Endothelial cell of umbilical vein (primary cell): ENCODE data around the gene TSPAN15. TPM values are rescaled to one million over a fixed set of nuclear protein-coding genes. Genes with fewer than 3 reads are reported as not detected.

Experiments used
- BruUV-seq: library from RNA; stranded (reverse); fragments of 400-500 nt; replicated peaks from 2 replicates; lab custom pipeline; 2021; lab: Mats Ljungman, UMichigan
- CTCF ChIA-PET: fragments of 300-600, 350-600 bp; sonication (Branson Sonifier 250); formaldehyde crosslinking; loops from one replicate; lab custom pipeline; 2021; ENCODE audit warnings: antibody characterized with exemption, inconsistent platforms; lab: Charles Lee
- POLR2A ChIA-PET: fragments of 300-600, 350-600 bp; sonication (Branson Sonifier 250); formaldehyde crosslinking; loops from one replicate; lab custom pipeline; 2021; ENCODE audit warnings: antibody characterized with exemption, inconsistent platforms; lab: Charles Lee
- DNase-seq: peaks from one replicate; pipeline ENCODE4 v3.0.0-alpha.2; 2011; ENCODE audit warnings: low read depth, low spot score
- FAIRE-seq: peaks from 2 replicates; lab custom pipeline; 2011; peaks lifted over from hg19 to GRCh38; lab: Jason Lieb, UNC
- H2AFZ ChIP-seq: 2 replicates; pipeline ENCODE4 v1.6.0; 2012; ENCODE audit warnings: low read depth, low read length, control low read depth, inconsistent platforms
- H3K27ac ChIP-seq: 2 replicates; pipeline ENCODE4 v1.5.1; 2011; ENCODE audit warnings: low read depth, mild to moderate bottlenecking, control low read depth, low read length, moderate library complexity; ENCODE audit not compliant: insufficient read depth
- H3K27me3 ChIP-seq, 2 experiments: 2 replicates each; pipeline versions ENCODE4 v1.6.0 to v1.6.1; 2011; ENCODE audit warnings: low read length in 2 of 2, mixed read lengths in 1 of 2; ENCODE audit not compliant: control insufficient read depth in 2 of 2, insufficient read depth in 2 of 2
- H3K36me3 ChIP-seq, 2 experiments: 2 replicates in 1 of 2; 3 replicates in 1 of 2; pipeline ENCODE4 v1.5.1; 2011; ENCODE audit warnings: low read length in 2 of 2, mild to moderate bottlenecking in 1 of 2, moderate library complexity in 1 of 2; ENCODE audit not compliant: control insufficient read depth in 2 of 2, insufficient read depth in 2 of 2; ENCODE audit errors: extremely low read depth in 1 of 2
- H3K4me1 ChIP-seq: 3 replicates; pipeline ENCODE4 v1.5.1; 2011; ENCODE audit warnings: mild to moderate bottlenecking, low read length; ENCODE audit not compliant: control insufficient read depth, insufficient read depth; ENCODE audit errors: extremely low read depth
- H3K4me2 ChIP-seq: 2 replicates; pipeline ENCODE4 v1.6.1; 2011; ENCODE audit warnings: low read length, control low read depth, mixed read lengths; ENCODE audit not compliant: insufficient read depth
- H3K4me3 ChIP-seq, 3 experiments: fragments of 200-600 bp in 1 of 3; sonication (generic), shearing (Covaris generic) in 1 of 3; replicated peaks in 1 of 3; 2 replicates each; pipeline ENCODE4 v1.5.1; 2011 to 2016; ENCODE audit warnings: control low read depth in 3 of 3, low read length in 3 of 3, mild to moderate bottlenecking in 2 of 3, inconsistent platforms in 1 of 3, low read depth in 1 of 3, moderate library complexity in 1 of 3; ENCODE audit not compliant: insufficient read depth in 1 of 3
- H3K79me2 ChIP-seq: 2 replicates; pipeline ENCODE4 v1.6.0; 2012; ENCODE audit warnings: low read length, inconsistent platforms; ENCODE audit not compliant: control insufficient read depth, insufficient read depth
- H3K9ac ChIP-seq: replicated peaks from 2 replicates; pipeline ENCODE3; 2011; ENCODE audit warnings: low read length, control low read depth; ENCODE audit not compliant: insufficient read depth; ENCODE audit errors: extremely low read depth
- H3K9me1 ChIP-seq: replicated peaks from 3 replicates; pipeline ENCODE4 v1.6.0; 2011; ENCODE audit warnings: mild to moderate bottlenecking, low read length; ENCODE audit not compliant: control insufficient read depth, insufficient read depth; ENCODE audit errors: extremely low read depth
- H3K9me3 ChIP-seq: replicated peaks from 2 replicates; pipeline ENCODE4 v1.5.1; 2012; ENCODE audit warnings: low read length, inconsistent platforms; ENCODE audit not compliant: control insufficient read depth, insufficient read depth
- H4K20me1 ChIP-seq: replicated peaks from 2 replicates; pipeline ENCODE3; 2011; ENCODE audit warnings: mild to moderate bottlenecking, low read length; ENCODE audit not compliant: control insufficient read depth, insufficient read depth; ENCODE audit errors: extremely low read depth
- EZH2 ChIP-seq: IDR thresholded peaks from 2 replicates; pipeline ENCODE4 v1.6.1; 2012; ENCODE audit warnings: borderline replicate concordance, low read depth, mild to moderate bottlenecking, moderate library complexity, low read length, inconsistent platforms; ENCODE audit not compliant: severe bottlenecking
- FOS ChIP-seq: IDR thresholded peaks from 2 replicates; pipeline ENCODE4 v1.6.1; 2011; ENCODE audit warnings: mild to moderate bottlenecking, low read length, moderate library complexity, borderline replicate concordance; ENCODE audit not compliant: insufficient read depth
- MYC ChIP-seq: IDR thresholded peaks from one replicate; pipeline ENCODE4 v1.6.1; 2011; ENCODE audit warnings: mild to moderate bottlenecking, low read depth, low read length
- POLR2AphosphoS5 ChIP-seq: IDR thresholded peaks from 2 replicates; pipeline ENCODE4 v1.6.1; 2012; ENCODE audit warnings: low read depth, mild to moderate bottlenecking, control low read depth, low read length, moderate library complexity; ENCODE audit not compliant: insufficient read depth
- dilution Hi-C: fragments of 300-500 bp; cut with MboI; formaldehyde crosslinking; loops from one replicate; pipeline ENCODE4 v1.15.0; 2019; ENCODE audit warnings: low sequenced_read_pairs; ENCODE audit not compliant: extremely low pct_ligation_motif_present
- intact Hi-C: fragments of 100-400 bp; cut with micrococcal nuclease; formaldehyde crosslinking; loops from one replicate; pipeline ENCODE4 v1.10.0; 2022
- polyA plus RNA-seq, 4 experiments: library from polyadenylated mRNA; depleted of rRNA in 3 of 4; stranded (reverse) in 3 of 4; unstranded in 1 of 4; fragments of >200 nt; gene quantifications; 2 replicates each; pipeline versions ENCODE4 v1.2.1 to v1.2.3, GENCODE V29; 2011 to 2012; ENCODE audit warnings: missing spikeins in 1 of 4
- total RNA-seq: library from RNA; stranded (reverse); gene quantifications from 2 replicates; pipeline ENCODE4 v1.2.3, GENCODE V29; 2021
- TF ChIP-seq, protein P1 (sequence below), 2 donors: IDR thresholded peaks; 1 replicate in 1 of 2; 2 replicates in 1 of 2; pipeline ENCODE4 v1.5.1; 2011; ENCODE audit warnings: low read length in 2 of 2, mild to moderate bottlenecking in 2 of 2, moderate library complexity in 2 of 2, control low read depth in 1 of 2, inconsistent platforms in 1 of 2, low read depth in 1 of 2; ENCODE audit not compliant: insufficient read depth in 1 of 2; ENCODE audit errors: extremely low read depth in 1 of 2

The TSPAN15 gene
- total and polyA plus RNA-seq, 2 donors (not counting 3 experiments of a cell fraction or from before 2014, with no cell fraction given) = 78.4 to 189 TPM

DNA sequence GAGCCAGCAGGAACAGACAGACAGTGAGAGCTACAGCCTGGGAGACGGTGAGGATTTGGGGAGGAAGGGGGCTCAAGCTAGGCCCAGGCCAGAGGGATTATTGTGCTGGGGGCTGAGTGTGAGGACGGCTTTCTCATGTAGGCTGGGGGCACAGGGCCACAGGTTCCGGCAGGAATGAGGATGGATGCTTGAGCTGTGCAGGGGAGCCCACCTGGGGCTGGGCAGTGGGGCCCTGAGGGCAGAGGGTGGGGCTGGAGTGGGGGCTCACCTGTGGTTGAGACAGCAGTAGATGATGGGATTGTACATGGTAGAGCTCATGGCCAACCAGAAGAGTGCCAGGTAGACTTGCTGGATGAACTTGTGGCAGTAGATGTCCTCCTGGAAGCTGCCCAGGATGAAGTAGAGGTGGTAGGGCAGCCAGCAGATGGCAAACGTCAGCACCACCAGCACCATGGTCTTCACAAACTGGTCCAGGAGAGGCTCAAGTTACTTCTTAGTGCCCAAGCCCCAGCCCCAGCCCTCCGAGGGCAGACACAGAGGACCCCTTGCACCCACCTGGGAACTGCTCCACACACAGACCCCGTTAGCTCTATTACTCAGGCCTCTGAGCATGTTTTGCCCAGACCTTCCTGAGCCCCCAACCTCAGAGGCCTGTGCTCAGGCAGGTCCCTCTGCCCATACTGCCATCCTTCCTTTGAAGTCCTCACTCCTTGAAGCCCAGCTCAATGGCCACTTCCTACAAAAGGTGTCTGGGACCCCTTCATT is 44.3 kb upstream of the TSPAN15 start:
- Histone ChIP-seq H2AFZ (no peak overlapping the region), H3K27ac (no peak overlapping the region), H3K27me3 (no peaks in the 10 kb centered on the region), H3K9me1 (no peaks in the 10 kb centered on the region), H3K36me3 (no peaks in the 10 kb centered on the region), H3K4me1 (peaks cover 11% of the 10 kb centered on the region), H3K9ac (no peak overlapping the region), H3K79me2 (no peaks in the 10 kb centered on the region), H3K9me3 (no peaks in the 10 kb centered on the region), H3K4me3 (no peak overlapping the region), H4K20me1 (no peaks in the 10 kb centered on the region), H3K4me2 (no peak overlapping the region)
- no peak for DNase-seq
- TF ChIP-seq FOS (no peak), EZH2 (no peak), MYC (no peak), POLR2AphosphoS5 (no peak)
- no peak for FAIRE-seq
- dilution Hi-C loops (no loop called here), intact Hi-C loops (no loop called here)
- BruUV-seq = no TSS peak
- POLR2A ChIA-PET = interaction anchor here (1.8 kb wide), 1 partner anchor 13 kb away, joined by 4 read pairs; no protein-coding TSS in a partner anchor
- CTCF ChIA-PET = interaction anchor here (0.8 to 3.6 kb wide), 14 partner anchors 9 to 234 kb away, joined by 3 to 86 read pairs (median 12); partner anchors contain the start of gene TACR2

DNA sequence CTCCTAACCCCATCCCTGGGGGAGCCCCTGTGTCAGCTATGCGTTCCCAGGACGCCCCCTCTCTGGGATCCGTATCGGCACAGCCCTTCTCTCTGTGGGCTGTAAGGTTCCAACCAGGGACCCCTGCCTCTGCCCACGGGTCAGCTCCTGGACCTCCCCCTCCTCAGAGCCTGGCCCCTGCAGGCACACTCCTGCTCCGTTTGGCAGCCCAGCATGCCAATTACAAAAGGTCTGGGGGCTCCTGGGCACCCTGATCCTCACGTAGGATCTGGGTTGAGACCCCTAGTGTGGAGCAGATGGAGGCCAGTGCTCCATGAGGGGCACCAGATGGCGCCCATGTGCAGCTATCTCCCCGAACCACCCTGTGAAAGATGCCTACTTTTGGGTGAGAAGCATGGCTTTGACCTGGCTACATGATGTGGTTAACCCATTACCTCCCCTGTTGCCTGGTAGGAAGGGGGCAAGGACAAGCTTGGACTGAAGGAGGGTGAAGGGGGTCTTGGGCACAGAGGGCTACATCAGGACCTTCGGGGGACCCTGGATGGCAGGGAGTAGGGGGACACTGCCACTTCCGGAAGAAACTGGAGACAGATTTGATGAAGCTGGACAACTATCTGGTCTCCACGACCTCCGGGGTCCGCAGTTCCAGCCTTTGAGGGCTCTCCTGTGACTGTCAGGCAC is 43.5 kb upstream of the TSPAN15 start:
- dilution Hi-C loops = no loop called here
- peak; percentile 31 for DNase-seq
- no peaks in the 10 kb centered on the region for H3K36me3 ChIP-seq
- peak; percentile 57 for FAIRE-seq
- intact Hi-C loops = loop anchor here (1.0 kb wide), 2 partner anchors 170 to 232 kb away; no protein-coding TSS in a partner anchor
- H3K9me1 ChIP-seq = no peaks in the 10 kb centered on the region
- ChIA-PET CTCF (interaction anchor here (0.6 to 3.6 kb wide), 43 partner anchors 9 to 551 kb away, joined by 3 to 86 read pairs (median 5); partner anchors contain the start of genes TACR2 and TSPAN15), POLR2A (interaction anchor here (0.8 to 1.8 kb wide), 2 partner anchors 14 to 283 kb away, joined by 3 to 4 read pairs; no protein-coding TSS in a partner anchor)
- H3K9me3 ChIP-seq = no peaks in the 10 kb centered on the region
- no peak overlapping the region for H3K4me3 ChIP-seq
- H2AFZ ChIP-seq = peak overlapping the region; percentile 39
- TF ChIP-seq, protein P1, sequence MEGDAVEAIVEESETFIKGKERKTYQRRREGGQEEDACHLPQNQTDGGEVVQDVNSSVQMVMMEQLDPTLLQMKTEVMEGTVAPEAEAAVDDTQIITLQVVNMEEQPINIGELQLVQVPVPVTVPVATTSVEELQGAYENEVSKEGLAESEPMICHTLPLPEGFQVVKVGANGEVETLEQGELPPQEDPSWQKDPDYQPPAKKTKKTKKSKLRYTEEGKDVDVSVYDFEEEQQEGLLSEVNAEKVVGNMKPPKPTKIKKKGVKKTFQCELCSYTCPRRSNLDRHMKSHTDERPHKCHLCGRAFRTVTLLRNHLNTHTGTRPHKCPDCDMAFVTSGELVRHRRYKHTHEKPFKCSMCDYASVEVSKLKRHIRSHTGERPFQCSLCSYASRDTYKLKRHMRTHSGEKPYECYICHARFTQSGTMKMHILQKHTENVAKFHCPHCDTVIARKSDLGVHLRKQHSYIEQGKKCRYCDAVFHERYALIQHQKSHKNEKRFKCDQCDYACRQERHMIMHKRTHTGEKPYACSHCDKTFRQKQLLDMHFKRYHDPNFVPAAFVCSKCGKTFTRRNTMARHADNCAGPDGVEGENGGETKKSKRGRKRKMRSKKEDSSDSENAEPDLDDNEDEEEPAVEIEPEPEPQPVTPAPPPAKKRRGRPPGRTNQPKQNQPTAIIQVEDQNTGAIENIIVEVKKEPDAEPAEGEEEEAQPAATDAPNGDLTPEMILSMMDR (IDR thresholded peaks at IDR 0.05; ENCODE audit: extremely low read depth in 1 of 2, insufficient read depth in 1 of 2, low read depth in 1 of 2, low read length in 2 of 2) = peak; percentile 47 to 54
- no peak for TF ChIP-seq FOS
- H3K27me3 ChIP-seq = no peaks in the 10 kb centered on the region
- BruUV-seq = no TSS peak
- no peaks in the 10 kb centered on the region for H3K79me2 ChIP-seq
- no peaks in the 10 kb centered on the region for H4K20me1 ChIP-seq
- no peak overlapping the region for H3K27ac ChIP-seq
- peaks cover 17% of the 10 kb centered on the region for H3K4me1 ChIP-seq
- H3K4me2 ChIP-seq = no peak overlapping the region
- H3K9ac ChIP-seq = no peak overlapping the region
